Stimulated activated CD4-positive, alpha-beta T cell treated with anti-CD3 and anti-CD28 coated beads, Interleukin-12 subunit alpha, Interleukin-12 subunit beta, amount 100 ng/mL, for 4 hours (primary cell): ENCODE results near the gene MYBPH.

Experiments
- DNase-seq: peaks from one replicate; pipeline ENCODE4 v3.0.0-alpha.2; 2020

MYBPH gene

DNA sequence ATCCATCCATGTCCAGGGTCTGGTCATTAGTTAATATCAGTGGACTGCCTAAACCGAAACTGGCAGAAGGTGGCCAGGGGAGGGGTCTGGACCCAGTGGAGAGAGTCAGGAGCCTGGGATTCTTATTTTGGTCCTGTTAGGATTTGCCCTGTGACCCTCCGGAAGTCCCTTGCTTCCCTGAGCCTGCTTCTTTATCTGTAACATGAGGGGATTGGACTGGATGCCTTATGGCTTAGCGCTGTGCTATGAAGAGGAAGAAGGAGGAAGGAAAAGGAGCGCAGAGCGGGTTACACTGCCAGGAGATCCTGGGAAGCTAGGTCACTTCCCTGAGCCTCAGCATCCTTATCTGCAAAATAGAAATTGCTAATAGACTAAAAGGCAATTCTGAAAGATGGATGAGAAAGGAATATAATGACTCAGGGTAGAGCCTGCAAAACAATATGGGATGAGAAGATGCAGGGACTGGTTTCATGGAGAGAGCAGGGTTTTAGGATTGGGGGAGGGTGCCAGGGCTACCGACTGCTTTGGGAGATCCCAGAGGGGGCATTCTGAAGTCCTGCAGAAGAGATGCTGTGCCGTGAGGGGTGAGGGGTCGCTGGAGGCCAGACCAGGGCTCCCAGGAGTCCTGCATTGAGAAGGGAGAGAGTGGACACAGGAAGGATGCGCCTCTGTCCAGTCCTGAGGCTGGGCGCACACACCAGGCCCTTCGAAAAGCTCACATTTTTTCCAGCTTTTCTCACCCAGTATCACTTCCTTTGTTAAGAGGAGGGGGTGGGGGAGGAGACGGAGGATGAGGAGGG lies 48.6 kb downstream of the MYBPH start:
- DNase-seq = no peak

- no peak for DNase-seq
Observed at GRCh38 chr1:203126151-203126865, 49.3 kb downstream of the MYBPH start.

DNA sequence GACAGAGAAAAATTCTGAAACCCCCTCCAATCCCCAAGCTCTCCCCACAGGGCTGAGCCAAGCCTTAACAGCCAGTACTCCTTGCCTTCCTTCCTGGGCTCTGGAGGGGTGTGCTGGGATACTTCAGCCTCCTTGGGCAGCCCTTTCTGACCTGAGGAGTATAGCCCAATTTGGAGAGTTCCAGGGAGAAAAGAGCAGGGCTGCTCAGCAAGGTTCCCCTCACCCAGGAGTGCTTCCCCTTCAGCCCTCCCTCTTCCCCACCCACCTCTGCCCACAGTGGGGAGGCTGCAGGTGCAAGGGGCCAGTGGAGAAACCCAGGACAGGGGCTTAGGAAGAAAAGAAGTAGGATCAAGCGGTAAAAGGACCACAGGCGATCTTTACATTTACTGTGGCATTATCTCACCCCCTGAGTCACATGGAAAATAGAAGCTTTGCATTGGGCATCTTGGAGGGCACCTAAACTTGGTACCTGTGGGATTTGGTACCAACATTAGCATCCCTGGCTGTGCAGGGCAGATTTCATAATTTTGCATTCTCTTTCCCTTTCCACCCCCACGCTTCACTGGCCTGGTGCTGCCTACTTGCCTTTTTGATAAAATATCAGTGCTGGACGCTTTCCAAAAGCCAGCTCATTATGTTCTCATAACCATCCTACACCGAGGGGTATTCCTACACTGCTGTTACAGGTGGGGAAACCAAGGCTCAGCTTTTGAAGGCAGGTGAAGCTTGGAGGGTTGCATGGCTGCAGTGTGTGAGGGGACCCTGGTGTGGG lies 50.9 kb downstream of the MYBPH start:
- no peak for DNase-seq

GRCh38 chr1:203124011-203124410 lies 51.6 kb downstream of the MYBPH start:
- no peak for DNase-seq

GRCh38 chr1:203122159-203122558 lies 53.5 kb downstream of the MYBPH start:
- DNase-seq = no peak

DNA sequence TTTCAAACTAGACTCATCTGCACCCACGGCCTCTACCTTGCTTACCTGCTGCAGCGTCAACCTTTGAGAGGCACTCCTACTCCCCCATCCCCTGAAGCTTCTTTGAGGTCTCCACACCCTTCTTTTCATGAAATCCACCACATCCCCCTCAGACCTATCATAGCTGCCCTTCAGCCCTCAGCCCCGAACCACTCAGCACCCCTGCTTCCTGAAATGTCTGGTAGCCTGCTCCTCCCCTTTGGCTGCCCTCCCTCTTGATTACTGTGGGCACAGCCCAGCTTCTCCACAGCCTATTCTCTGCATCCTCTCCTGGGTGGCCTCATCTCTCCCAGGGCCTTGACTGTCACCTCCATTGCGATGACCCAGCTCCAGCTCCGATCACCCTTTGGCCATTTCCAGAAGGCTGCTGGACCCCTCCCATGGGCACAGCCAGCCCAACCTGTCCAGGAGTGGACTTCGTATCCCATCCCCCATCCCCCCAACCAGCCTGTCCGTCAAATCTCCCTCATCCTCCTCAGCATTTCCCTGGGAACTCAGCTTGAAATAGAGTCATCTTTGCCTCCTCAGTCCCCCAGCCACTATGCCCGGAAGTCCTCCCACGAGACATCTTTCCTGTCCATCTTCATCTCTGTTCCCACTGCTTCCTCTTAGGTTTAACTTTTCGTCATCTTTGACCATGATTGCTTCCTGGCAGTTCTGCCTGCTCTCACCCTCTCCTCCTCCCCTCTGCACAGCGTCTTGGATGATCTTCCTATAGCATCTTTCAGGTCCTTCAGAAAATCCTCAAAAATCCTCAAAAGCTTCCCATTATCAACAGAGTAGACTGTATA lies 54.2 kb downstream of the MYBPH start:
- no peak for DNase-seq

GRCh38 chr1:203120325-203121153 lies 55.1 kb downstream of the MYBPH start:
- no peak for DNase-seq
